KG1 (cell line): ENCODE results near the gene SMARCA1.

ENCODE experiments used
- DNase-seq: peaks from one replicate; lab custom pipeline; 2025; lab: John Stamatoyannopoulos, UW

The SMARCA1 gene

GRCh38 chrX:129452523-129452922 lies 70.8 kb downstream of the SMARCA1 start:
- DNase-seq, result no peak

GRCh38 chrX:129450123-129450522 lies 73.2 kb downstream of the SMARCA1 start:
- no peak for DNase-seq

DNA sequence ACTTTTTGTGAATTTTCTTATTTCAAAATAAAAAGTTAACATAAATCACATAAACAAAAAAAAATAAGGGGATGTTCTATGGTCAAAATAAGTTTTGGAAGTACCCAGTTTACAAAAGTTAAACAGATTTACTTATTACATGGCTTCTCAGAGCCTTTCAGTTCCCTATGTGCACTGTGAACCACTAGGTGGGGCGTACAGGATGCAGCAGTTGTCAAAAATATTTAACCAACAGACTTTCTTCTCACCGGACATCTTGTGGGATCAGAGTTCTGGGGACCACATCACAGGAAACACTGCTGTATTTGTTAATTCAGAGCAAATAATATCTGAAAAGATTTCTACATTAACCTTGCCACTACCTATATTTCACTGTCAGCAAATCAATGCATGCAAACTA lies 74.1 kb downstream of the SMARCA1 start:
- no peak for DNase-seq

DNA sequence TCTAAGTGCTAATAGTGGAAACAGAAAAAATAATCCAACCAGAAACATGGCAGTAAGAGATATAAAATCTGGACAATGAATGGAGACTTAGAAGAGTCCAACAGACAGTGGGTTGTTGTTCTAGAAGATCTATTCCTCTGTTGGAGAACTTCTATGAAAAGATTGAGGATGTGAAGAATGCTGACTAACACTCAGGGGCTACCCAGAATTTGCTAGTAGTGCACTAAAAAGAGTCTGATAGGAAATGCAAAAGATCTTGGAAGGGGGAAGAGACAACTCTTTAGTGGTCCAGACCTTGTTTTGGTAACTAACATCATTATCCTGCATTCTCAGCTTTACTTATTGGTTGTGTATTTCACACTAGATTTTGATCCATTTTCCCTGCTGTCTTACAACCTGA lies 77.9 kb downstream of the SMARCA1 start:
- DNase-seq, result no peak

- DNase-seq, result no peak
Observed at GRCh38 chrX:129433945-129434344, 89.3 kb downstream of the SMARCA1 start.

GRCh38 chrX:129433461-129433860 lies 89.8 kb downstream of the SMARCA1 start:
- no peak for DNase-seq

- no peak for DNase-seq
Observed at GRCh38 chrX:129427267-129427666, 96.0 kb downstream of the SMARCA1 start.

DNA sequence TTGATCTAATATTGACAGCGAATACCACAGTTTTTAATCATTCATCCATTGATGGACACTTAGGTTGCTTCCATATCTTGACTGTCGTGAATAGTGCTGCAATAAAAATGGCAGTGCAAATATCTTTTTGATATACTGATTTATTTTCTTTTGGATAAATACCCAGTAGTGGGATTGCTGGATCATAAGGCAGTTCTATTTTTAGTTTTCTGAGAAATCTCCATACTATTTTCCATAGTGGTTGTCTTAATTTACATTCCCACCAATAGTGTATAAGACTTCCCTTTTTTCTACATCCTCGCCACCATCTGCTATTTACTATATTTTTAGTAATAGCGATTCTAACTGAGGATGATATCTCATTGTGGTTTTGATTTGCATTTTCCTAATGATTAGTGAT lies 100.1 kb downstream of the SMARCA1 start:
- no peak for DNase-seq

GRCh38 chrX:129404670-129405008 lies 118.7 kb downstream of the SMARCA1 start:
- DNase-seq, result no peak

GRCh38 chrX:129403974-129404669 lies 119.2 kb downstream of the SMARCA1 start:
- DNase-seq, result no peak
